Activated T-helper 9 cell treated with anti-CD3 and anti-CD28 coated beads, Interleukin-2, amount 50 U/mL, for 16 hours (primary cell): ENCODE results near the gene ANKRD13D.

ENCODE experiments used
- DNase-seq: peaks from one replicate; pipeline ENCODE4 v3.0.0-alpha.2; 2020; ENCODE audit warnings: low read depth

Gene ANKRD13D

GRCh38 chr11:67261946-67262681, 27.0 kb upstream of the ANKRD13D start:
- no peak for DNase-seq

DNA sequence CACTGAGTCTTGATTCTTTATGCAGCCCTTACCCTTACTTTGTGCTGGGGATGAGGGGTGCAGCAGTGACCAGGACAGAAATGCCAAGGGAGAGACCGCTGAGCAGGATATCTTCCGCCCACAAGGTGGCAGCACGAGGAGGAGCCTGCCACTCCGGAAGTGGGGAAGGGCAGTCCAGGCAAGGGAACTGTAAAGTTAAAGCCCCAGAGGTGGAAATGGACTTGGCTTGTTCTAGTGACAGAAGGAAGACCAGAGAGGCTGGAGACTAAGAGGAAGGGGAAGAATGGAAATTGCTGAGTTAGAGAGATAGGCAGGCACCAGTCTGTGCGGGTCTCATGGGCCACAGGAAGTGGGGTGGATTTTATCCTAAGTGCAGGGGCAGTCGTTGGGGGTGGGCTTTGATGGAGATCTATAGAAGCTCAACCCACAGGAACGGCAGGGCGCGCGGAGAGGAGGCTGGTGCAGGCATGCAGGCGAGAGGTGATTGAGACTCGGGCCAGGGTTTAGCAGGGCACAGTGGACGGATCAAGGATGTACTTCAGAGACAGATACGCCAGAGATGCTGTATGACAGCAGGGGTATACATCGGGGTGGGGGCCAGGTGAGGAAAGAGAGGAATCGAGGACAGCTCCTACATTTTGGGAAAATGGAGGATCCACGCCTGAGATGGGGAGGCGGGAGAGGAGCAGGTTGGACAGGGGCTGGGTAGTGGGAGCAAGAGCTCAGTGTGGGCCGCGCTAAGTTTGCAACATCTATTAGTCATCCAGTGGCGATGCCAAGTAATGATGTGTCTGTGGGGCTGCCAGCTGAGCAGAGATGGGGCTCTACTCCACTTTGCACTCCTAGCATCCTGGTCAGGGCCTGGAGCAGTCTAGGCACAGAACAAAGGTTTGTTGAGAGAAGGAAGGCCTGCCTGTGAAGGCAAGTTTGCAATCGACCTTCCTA, 26.1 kb upstream of the ANKRD13D start:
- peak; percentile 61 for DNase-seq

GRCh38 chr11:67264260-67264659, 24.8 kb upstream of the ANKRD13D start:
- no peak for DNase-seq

DNA sequence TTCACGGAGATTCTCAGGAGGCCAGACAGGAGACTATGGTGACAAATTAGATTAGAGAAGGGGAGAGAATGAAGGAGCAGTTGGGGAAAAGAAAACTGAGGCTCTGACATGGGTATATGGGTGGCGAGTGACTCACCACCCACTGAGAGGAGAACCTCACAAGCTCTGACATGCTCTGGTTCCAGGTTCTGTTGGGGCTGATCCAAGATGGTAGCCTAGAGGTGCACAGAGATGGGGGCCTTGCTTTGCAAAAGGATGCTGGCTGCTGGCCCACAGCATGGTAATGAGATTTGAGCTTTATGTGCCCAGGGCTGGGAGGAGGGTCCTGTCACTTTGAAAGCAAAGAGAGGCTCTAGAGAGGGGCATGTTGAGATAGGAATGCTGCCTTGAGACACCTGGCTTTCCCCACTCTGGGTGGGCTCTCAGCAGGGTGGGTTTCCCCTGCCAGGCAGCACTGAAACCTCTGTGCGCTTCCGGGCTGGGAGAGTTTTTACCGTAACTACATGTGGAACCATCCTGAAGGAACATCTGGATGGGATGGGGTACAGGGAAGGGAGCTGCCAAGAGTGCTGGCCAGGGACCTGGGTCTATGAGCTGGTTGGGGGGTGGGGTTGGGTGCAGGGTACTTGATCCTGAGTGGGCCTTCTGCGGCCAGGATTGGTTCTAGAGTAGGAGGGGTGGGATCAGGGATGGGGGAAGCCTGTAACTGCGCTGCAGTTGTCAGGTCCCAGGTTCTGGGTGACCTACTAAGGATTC, 24.0 kb upstream of the ANKRD13D start:
- no peak for DNase-seq

GRCh38 chr11:67265633-67266448, 23.3 kb upstream of the ANKRD13D start:
- DNase-seq, result peak; percentile 73

DNA sequence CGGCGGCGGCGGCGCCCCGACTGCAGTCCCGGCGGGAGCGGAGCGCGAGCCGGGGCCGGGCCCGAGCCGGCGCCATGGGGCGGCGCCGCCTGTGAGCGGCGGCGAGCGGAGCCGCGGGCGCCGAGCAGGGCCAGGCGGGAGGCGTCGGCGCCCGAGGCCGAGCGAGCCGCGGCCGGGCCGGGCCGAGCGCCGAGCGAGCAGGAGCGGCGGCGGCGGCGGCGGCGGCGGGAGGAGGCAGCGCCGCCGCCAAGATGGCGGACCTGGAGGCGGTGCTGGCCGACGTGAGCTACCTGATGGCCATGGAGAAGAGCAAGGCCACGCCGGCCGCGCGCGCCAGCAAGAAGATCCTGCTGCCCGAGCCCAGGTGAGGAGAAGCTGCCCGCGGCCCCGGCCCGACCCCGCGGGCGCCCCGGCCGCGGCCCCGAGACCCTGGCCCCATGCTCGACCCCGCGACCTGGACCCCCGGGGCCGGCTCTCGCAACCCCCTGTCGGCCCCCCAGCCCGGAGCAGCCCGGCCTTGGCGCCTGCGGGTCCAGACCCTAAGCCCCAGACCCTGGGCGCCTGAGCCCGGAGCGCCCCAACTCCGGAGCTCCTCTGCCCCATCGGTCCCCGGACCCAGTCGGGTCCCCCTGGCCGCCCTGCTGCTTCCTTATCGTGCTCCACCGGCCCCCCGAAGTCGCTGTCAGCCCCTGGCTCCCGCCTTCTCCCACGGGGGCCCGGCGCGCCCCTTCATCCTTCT, 22.5 kb upstream of the ANKRD13D start, which contains the start of gene GRK2:
Gene GRK2 (plus strand): TSS at position 25 of the 739 bp plus-strand sequence. CDS start 227 bp downstream, at position 252.
- no peak for DNase-seq

DNA sequence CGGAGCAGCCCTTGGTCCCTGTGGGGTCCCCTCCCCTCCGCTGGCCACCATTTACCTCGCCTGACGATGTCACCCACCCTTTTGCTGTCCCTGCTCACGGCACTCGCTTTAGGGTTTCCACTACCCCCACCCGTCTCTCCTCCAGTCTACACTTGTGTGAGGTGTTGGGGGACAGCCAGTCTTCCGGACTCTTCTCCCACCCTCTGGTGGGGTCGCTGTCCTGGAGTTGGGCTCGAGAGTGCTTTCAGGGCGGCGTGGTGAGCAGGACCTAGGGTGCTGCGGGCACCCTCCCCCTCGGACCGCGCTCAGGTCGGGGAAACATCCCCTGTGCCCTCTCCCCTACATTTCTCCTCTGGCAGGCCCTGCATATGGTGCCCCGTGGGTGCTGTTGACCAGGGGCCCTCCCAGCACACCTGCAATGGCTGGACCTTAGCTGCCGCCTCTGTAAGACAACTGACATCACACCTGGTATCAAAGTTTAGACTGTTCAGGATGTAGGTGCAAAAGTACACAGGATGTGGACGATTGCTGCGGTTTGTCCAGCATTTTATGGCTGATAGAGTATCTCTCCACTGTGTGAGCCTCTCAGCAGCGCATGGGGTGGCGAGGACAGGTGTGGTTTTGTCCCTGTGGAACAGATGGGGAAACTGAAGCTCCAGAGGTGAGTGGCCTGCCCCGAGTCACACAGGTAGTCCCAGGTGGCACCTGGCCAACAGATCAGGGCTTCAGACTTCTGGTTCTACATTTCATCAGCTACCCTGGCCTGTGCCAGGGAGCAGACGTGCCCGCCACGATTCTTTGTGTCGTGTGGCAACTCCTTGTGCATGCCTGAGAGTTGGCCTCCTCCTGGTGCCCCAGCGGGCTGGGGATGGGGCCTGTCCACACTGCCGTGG, 21.7 kb upstream of the ANKRD13D start:
- DNase-seq, result no peak

DNA sequence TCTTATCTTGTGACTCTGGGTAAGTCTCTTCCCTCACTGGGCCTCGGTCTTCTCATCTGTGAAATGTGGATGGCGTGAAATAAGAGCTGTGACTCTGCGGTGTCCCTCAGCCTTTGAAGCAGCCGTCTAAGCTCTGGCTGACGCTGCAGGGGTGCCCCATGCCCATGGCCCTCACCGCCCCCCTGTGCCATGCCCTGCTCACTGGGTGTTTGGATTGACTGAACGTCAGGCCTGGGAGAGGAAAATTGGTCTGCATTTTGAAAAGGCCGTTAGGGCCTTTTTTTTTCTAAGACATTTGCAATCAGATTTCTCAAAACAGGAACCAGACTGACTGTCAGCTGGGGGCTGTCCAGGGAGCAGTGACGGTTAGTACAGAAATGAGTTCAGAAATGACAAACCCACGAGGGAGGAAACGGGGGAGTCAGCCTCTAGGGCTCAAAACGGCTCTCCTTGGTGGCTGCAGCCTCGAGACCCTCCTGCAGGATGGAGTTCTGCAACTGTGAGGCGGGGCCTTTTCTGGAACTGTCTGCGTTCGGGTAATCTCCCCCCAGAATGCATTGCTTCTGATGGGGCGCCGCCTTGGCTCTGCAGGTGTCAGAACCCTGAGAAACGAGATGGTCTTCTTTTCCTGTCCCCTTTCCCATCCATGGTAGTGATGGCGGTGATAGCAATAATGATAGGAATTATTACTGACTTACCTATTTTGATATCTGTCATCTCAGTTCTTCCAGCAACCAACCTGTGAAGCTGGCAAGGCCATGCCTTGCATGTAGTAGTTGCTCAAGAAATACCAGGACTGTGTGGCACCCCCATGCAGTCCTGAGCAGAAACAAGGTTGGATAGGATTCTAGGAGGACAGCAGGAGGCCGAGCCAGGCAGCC, 20.8 kb upstream of the ANKRD13D start:
- no peak for DNase-seq

DNA sequence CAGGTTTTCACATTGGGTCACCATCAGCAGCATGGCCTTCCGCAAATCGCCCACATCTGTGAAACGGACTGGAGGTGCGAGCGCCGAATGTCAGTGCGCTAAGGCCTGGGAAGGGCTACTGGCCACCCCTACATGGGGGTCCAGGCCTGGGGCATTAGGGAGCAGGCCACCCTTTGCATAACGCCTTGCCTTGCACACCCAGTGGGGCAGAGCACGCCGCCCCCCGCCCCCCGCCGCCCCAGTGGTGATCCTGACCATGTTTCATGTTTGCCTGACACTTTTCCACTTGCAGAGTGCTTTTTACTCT, 20.2 kb upstream of the ANKRD13D start:
- DNase-seq, result no peak

GRCh38 chr11:67269401-67270255, 19.5 kb upstream of the ANKRD13D start:
- no peak for DNase-seq

- DNase-seq, result no peak
These were observed 18.6 kb upstream of the ANKRD13D start for GRCh38 chr11:67270256-67271204.

DNA sequence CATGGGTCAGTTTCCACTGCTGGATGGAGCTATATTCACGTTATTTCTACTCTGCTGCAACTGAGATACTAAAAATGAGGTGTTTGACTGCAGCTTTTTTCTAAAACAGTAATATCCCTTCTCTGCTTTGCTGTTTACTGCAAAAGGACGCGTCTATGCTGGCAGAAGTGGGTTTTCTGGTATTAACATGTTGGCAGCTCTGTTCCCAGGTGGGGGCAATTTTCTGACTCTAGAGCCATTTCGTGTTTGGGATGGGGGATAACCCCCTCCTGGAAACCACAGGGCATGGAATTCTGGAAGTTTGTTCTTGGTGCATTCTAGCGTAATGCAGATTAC, 17.9 kb upstream of the ANKRD13D start:
- DNase-seq, result no peak

DNA sequence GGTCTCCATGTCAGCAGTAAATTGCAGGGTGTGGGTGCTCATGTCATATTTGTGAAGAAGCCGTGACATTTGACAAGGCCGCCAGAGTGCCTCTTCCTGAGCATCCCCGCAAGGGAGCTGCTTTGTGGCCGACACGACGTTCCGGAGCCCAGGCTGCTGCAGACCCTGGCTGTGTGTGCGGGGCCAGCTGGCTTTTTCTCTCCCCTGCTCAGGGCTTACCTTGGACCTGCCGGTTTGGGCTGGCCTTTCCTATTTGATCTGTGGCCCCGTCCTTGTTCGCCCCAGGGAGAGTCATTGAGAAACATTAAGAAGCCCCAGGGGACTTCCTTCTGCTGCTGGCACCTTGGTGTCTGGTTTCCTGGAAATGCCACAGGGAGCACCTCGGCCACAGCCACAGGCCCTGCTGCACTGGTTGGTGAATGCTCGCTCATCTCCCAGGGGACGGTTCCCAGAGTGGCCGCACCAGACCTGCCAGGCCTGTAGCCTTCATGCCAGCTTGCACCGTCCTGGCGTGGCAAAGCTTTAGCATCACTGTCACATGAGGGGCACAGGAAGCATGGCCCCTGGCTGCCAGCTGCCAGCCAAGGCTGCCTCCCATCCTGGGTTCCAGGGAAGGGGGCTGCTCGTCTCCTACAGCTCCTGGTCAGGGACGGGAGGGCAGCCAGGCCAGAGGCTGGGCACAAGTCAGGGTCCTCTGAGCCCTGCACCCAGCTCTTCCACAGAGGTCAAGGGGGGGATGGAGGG, 17.4 kb upstream of the ANKRD13D start:
- peak; percentile 53 for DNase-seq

DNA sequence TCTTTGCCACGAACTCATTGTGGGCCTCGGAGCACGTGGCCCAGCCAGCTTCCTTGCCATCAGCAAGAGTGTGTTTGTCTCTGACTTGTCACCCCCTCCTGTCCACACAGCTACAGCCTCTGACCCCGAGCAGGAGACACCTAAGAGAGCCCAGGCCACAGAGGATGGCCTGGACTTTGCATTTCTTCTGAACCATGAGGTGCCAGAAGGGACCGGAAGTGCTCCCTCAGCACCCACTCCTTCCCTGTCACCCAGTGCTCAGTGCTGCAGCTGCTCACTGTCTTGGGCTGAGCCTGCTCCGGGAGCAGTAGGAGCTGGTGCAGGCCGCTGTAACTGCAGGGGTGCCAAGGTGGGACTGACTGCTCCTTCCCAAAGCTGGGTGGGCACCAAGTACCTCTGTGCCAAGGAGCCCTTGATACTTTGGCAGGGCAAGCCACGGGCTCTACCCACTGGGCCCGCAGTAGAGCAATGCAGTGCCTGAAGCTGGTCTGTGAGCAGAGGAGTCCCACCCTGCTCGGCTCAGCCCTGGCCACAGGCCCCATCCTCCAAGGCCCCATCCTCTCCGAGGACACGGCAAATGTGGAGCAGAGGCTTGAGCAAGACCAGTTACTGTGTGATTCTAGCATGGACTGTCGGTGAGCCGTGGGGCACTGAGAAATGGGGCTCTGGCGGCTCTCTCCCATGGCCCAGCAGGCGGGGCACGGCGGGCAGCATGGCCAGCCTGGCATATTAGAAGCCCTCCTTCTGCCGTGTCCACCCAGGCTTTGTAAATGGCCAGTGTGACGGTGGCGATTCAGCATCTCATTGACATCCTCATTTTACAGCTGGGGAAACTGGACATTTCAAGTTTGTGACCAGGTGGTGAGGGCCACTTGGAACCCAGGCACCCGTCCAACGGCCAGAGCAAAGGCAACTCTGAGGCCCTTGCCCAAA, 16.5 kb upstream of the ANKRD13D start:
- no peak for DNase-seq
